ENCODE results near the gene KHNYN.

DNA sequence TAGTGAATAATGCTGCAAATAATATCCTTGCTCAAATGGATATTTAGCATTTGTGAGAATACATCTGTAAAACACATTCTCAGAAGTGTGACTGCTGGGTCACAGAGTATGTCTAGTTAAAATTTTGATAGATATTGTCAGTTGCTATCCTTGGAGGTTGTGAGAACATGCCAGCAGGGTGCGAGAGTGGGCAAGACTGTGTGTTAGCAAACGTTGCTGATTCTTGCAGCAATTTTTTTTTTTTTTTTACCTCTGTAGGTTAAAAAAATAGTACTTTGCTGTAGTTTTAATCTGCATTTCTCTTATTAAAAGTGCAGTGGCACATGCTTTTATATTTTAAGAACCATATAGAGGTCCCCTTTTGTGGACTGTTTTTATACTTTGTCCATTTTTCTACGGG, 35.5 kb upstream of the KHNYN start:
- TF ChIP-seq EZH2 (IDR thresholded peaks at IDR 0.05; ENCODE audit: low read depth) = no peak
- TF ChIP-seq, protein P1, sequence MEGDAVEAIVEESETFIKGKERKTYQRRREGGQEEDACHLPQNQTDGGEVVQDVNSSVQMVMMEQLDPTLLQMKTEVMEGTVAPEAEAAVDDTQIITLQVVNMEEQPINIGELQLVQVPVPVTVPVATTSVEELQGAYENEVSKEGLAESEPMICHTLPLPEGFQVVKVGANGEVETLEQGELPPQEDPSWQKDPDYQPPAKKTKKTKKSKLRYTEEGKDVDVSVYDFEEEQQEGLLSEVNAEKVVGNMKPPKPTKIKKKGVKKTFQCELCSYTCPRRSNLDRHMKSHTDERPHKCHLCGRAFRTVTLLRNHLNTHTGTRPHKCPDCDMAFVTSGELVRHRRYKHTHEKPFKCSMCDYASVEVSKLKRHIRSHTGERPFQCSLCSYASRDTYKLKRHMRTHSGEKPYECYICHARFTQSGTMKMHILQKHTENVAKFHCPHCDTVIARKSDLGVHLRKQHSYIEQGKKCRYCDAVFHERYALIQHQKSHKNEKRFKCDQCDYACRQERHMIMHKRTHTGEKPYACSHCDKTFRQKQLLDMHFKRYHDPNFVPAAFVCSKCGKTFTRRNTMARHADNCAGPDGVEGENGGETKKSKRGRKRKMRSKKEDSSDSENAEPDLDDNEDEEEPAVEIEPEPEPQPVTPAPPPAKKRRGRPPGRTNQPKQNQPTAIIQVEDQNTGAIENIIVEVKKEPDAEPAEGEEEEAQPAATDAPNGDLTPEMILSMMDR (conservative IDR thresholded peaks at IDR 0.05) = no peak
